NCI-H748 (cell line): Measurements from ENCODE around the gene CA10.

Source experiments
- DNase-seq: peaks from one replicate; lab custom pipeline; 2025; ENCODE audit not compliant: unreplicated experiment; lab: John Stamatoyannopoulos, UW

CA10 gene

GRCh38 chr17:52158450-52159042 is at the start of gene CA10:
TSS of gene CA10 (minus strand) at chr17:52158714.
- DNase-seq: peak; percentile 74

GRCh38 chr17:52207796-52208195 is 49.3 kb upstream of the CA10 start:
- DNase-seq: no peak

- DNase-seq: no peak
These were observed 44.1 kb upstream of the CA10 start for GRCh38 chr17:52202520-52203080.

GRCh38 chr17:52201767-52202519 is 43.4 kb upstream of the CA10 start:
- no peak for DNase-seq

- no peak for DNase-seq
These were observed 33.0 kb upstream of the CA10 start for GRCh38 chr17:52191491-52191890.

- peak; percentile 97 for DNase-seq
These were observed 23.3 kb upstream of the CA10 start for GRCh38 chr17:52181782-52182181.

GRCh38 chr17:52178012-52178411 is 19.5 kb upstream of the CA10 start:
- DNase-seq: peak; percentile 7

- peak; percentile 59 for DNase-seq
These were observed 12.6 kb upstream of the CA10 start for GRCh38 chr17:52170963-52171572.

- peak; percentile 35 for DNase-seq
These were observed 1.6 kb upstream of the CA10 start for GRCh38 chr17:52160136-52160567.

- DNase-seq: peak; percentile 42
These were observed 977 bp upstream of the CA10 start for GRCh38 chr17:52159246-52160135.

- peak; percentile 50 for DNase-seq
These were observed 688 bp downstream of the CA10 start for GRCh38 chr17:52157603-52158449.

- no peak for DNase-seq
These were observed 1.6 kb downstream of the CA10 start for GRCh38 chr17:52156576-52157570.

GRCh38 chr17:52155301-52155700 is 3.2 kb downstream of the CA10 start:
- no peak for DNase-seq

- no peak for DNase-seq
These were observed 4.0 kb downstream of the CA10 start for GRCh38 chr17:52154466-52154865.

- DNase-seq: no peak
These were observed 7.6 kb downstream of the CA10 start for GRCh38 chr17:52150935-52151334.

- no peak for DNase-seq
These were observed 8.9 kb downstream of the CA10 start for GRCh38 chr17:52149626-52150025.

- DNase-seq: no peak
These were observed 9.6 kb downstream of the CA10 start for GRCh38 chr17:52148969-52149351.

GRCh38 chr17:52148288-52148968 is 10.1 kb downstream of the CA10 start:
- DNase-seq: no peak
